CD4-positive, alpha-beta T cell treated with Interleukin-21 for 1 hour (primary cell): ENCODE measurements around the gene GFAP.
A peak's percentile ranks its signal among the peaks of the same experiment; 100 is the strongest.

ENCODE experiments used
- DNase-seq: peaks from one replicate; pipeline ENCODE4 v3.0.0-alpha.2; 2020

The GFAP gene

DNA sequence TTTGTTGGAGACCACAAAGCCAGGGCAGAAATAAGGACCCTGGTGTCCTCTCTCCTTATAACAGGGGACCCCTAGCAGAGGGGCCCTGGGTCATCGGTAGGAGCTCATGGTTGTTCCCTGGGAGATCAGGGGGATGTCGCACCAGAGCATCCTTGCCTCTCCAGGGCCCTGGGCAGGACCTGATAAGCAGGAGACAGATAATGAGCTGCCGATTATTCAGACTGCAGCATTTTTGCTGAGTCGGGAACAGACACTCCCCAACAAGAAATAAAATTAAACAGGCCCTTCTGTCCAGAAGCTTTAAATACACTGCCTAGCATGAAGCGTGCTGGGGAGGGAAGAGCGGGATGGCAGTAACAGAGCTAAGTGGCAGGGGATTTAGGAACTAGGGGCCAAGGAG, 15.4 kb upstream of the GFAP start:
- DNase-seq, result no peak

DNA sequence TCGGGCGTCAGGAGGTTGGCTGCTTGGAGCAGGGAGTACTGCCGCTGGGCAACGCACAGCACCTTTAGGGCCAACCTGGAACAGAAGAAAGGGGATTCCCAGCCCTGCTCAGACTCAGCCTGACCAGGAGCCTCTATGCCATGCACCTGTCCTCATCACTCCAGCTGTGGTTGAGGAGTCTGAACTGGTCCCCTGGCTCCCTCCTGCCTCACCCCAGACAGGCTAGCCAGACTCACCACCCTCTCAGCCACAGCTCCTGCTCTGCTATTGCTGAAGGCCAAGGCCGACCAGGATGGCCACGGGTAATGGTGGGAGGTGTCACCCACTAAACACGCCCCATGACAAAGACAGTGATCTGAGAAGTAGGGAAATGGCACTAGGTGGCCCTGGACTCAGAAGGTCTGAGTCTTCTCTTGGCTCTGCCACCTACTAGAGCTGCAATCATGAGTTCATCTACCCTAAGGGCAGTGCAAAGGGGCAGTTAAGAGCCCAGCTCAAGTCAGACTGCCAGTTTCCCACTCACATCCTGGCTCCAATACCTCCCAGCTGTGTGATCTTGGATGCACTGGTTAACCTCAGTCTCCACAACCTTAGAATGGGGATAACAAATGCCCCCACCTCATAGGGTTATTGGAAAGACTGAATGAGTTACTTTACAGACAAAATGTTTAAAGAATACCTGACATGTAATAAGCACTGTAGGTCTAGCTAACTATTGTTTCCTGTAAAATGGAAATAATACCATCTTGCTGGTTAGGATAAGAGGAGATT, 13.8 kb upstream of the GFAP start:
- no peak for DNase-seq

DNA sequence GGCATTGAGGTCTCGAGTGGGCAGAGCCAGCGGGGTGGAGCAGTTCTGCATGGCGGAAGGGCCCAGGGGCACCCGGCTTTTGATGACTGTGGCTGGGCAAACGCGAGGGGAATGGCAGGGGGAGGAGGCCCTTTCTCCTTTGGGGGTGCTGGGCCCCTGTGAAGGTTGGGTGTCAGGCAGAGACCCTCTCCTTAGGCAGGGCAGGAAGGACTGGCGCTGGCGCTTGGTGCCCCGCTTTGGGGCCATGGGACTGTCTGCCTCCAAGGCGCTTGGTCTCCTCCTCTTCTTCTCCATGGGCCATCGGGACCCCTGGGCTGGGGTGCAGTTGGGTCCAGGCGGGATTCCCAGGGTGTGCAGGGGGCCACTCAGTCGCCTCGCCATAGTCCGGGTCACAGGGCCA, 12.8 kb upstream of the GFAP start:
- no peak for DNase-seq

DNA sequence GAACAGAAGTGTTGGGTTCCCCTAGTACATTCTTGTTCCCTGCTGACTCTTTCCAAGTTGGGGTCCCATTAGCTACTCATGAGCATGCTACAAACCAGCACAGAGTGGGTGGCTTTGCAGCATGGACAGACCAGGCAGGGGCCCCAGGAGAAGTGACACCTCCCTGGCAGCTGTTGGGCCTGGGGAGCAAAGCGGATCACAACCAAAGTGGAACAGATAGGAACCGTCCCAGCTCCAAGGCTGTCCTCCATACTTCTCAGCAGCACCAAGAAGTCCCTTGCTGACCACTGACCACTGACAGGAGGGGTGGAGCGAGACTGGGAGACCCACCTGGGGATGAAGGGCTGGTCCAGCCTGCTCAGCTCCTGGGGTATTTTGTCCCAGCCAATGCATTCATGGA, 12.4 kb upstream of the GFAP start:
- DNase-seq, result no peak

DNA sequence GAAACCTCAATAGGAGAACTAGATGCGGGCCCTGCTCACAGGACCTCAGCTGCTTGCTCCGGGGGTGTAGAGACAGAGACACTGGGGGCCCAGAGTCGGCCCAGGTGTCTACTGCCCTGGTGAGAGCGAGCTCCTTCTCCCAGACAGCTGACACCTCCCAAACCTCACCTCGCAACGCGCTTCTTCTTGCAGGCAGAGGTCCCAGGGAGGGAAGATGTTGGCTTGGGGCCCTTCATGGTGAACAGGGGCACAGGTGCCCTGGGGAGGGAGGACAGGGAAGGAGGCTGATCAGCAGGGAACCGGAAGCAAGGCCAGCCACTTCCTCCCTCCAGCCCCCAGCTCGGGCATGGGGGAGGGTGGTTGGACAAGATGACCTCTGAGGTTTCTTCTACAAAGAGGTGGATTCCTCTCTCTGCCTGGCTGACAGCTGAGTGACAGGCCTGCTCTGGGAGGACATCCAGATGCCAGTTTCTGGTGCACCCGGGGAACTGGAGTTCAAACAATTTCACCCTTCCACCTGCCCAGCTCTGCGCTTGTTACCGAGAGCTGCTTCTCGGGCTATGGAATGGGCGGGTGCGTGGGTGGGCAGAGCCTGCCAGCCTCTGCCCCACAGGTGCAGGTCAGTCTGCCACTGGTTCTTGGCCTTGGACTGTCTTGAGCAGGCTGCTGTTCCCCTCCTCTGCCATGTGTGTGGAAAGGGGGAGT, 11.7 kb upstream of the GFAP start:
- no peak for DNase-seq

DNA sequence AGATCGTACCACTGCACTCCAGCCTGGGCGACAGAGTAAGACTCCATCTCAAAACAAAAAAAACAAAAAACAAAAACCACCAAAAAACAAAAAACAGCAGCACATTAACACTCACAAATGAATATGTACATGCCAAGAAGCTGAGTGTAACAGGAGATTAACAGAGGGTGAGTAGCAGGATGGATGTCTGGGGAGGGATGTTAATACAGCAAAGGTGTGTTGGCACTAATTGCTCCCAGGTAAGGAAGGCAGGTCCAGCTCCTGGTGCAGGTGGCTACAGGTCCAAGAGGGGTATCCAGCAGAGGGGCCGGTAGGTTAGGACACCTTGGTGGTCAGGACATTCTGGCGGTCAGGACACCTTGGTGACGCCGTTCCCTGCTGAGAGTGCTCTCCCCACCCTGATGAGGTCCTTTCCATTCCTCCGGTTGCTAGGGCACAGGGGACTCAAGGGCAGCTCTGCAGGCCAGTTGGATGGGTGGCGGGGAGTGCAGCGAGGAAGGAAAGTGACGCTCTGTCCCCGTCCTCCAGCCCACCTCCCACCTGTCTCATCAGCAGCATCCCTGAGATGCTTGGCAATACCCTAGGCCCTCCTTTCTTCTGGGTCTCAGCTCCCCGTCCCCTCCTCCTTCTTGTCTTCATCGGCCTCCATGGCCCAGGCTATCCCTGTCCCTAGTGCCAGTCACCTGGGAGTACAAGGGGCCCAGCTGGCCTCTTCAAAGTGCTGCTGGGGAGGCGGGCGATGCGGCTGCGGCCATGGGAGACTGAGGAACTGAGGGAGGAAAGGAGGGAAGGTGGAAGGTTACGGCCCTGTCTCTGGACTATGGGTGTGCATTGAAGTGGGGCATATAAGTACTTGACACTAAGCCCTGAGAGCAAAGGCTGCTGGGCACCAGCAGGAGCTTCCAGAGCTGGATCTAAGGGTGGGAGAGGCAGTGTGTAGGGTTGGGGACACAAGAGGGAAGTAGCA, 10.7 kb upstream of the GFAP start:
- no peak for DNase-seq

DNA sequence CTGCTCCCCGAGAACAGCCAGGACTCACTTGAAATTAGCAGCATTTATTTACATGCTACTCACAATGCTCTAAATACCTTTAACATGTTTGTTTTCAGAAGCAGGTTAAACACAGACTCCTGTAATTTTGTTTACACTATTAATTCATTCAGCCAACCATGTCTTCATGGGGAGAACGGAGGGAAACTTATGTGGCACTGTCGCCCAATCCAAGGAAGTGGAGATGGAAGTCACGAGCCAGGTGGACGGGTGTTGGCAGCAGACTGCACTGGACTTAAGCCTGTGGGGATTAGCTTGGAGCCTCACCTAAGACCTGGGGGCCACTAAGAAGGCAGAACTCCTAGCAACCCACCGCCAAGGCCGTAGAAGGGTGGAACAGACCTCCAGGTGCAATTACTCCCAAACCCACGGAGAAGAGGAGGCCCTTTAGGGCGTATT, 8.8 kb upstream of the GFAP start:
- no peak for DNase-seq

DNA sequence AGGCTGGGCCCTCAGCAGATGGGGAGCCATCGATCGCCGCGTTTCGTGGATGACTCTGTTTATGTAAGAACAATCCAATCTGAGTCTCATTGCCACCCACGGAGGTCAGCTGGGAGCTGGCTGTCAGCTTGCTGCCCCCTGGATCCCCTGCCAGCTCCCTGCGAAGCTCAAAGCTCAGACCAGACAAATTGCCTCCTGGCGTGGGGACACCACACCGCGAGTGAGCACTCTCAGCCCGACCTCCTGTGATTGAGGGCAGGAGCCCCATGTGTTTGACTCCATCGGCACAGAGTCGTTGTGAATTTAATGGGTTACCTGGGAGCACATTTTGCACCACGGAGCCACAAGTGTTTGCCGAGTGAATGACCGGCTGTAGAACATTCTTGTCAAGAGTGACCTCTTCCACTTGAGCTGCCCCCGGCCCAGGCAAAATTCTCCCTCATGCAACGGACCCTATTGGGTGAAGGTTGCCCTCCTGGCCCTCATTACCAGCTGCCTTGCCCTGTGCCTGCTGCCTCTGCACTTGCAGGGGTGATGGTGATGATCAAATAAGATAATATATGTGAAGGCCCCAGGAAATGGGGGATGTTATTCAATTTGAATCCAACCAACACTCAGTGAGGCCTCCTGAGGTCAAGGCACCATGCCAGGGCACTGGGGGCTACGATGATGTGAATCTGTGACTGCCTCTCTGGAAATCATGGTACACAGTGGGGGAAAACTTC, 7.6 kb upstream of the GFAP start:
- DNase-seq, result no peak

DNA sequence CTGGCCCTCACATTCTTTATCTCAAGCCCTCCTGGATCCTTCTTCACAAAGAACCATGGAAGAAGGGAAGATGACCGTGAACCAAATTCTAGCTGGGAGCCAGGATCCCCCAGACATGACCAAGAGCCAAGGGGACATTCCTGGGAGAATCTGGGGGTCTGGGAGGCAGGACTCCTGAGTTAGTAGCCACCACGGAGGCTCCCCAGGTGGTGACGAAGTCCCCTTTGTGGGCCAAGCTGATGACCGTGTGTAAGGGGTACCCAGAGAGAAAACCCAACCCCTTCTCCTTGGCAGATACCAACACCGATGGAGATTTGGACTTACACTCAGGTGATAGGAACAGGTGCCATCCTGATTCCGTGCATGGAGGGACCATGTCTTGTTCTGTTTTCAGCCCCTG, 6.8 kb upstream of the GFAP start:
- DNase-seq, result no peak

DNA sequence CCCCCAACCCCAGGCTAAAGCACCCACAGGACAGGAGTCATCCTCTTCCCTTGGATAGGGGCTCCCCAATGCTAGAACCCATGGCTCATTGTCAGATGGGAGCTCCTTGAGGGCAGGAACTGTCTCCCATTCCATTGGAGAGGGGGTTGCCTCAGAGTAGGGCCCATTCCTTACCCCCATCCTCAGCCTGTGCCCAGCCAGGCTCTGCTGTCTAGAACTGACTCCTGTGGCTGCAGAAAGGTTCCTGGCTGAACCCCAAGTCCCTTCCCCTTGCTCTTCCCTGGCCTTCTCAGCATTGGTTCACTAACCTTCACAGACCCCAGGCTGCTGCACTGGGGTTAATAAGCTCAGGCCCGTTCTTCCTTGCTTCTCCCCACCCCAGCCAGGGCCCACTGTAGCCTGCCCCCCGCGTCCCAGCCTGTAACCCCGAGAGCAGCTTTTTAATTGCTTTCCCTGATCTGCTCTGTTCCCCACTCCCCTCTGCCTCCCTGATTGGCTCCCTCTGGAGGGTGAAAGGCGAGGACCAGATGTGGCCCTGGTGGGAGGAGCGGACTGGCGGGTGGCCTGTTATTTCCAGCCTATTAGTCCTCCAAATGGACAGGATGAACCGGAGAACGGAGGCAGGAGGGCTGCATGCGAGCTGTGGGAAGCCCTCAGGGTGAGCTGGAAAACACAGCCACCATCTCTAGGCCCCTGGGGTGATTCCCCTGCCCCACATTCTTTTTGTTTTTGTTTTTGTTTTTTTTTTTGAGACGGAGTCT, 6.0 kb upstream of the GFAP start:
- DNase-seq, result no peak

DNA sequence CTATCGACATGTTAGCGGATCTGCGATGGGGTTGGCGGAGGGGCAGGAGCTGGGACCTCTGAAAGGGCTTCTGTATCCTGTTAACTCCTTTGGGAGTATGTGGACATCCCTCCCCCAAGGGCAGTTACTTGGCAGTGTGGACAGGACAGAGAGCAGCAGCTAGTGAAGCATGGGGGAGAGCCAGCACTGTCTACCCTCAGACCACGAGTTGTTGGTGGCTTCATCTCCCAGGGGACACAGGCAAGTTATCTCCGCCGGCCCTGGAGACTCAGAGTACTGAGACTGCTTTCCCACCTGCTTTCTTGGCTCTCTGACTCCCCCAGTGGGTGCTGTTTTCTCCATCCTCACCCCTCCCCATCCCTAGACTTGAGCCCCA, 5.3 kb upstream of the GFAP start:
- DNase-seq, result no peak

DNA sequence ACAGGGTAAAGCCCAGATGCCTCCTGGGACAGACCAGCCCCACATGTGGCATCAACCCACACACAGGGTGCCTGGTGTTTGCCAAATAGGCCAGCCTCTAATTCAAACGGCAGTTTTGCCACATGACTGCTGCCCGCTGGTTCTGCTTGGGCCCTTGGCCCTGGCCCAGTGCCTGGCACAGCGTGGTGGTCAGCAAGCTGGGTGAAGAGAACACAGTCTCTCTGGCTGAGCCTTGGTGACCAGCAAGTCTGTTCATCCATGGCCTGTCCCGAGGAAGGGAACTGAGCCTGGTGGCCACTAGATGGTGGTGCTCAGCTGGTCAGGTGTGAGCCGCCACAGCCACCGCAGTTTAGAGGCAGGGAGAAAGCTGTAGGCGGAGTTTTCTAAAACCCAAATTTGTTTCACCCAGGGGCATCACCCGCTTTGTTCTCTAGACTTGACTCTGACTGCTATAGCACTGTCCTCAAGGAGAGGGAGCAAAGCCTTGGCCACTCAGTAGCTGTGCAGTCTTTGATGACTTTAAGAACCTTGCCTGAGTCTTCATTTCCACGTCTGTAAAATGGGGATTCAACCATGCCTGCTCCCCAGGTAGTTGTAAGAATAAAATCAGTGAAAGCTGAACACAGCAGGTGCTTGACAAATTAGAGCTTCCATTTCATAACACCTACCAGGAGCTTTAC, 4.7 kb upstream of the GFAP start:
- DNase-seq, result peak; percentile 63

DNA sequence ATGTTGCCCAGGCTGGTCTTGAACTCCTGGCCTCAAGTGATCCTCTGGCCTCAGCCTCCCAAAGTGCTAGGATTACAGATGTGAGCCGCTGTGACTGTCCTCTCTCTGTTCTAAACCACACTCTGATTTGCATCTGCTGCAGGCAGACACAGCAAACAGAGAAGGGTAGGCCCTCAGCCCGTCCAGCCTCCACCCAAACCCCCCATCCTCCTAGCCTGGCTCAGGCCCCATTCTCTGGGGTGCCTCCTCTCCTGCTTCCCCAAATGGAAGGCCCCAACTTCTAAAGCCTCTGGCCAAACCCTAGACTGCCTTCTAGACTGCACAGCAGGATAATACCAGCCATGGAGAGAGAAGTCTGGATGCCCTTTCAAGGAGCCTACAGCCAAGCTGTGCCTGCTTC, 4.1 kb upstream of the GFAP start:
- DNase-seq, result no peak

DNA sequence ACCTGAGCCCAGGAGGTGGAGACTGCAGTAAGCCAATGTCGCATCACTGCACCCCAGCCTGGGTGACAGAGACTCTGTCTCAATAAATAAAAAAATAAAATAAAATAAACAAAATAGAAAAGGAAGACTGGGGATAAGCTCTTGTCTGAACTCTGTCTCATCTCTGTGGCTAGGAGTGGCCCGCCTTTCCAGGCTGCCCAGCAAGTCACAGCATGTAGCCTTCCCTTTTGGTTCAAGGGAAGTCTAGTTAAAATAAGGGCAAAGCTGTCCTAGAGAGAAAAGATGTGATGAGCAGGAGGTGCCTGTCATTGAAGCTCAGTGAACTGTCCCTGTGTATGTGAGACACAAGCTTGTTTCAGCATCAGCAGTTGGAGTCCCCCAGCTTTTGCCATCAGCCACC, 2.7 kb upstream of the GFAP start:
- no peak for DNase-seq

DNA sequence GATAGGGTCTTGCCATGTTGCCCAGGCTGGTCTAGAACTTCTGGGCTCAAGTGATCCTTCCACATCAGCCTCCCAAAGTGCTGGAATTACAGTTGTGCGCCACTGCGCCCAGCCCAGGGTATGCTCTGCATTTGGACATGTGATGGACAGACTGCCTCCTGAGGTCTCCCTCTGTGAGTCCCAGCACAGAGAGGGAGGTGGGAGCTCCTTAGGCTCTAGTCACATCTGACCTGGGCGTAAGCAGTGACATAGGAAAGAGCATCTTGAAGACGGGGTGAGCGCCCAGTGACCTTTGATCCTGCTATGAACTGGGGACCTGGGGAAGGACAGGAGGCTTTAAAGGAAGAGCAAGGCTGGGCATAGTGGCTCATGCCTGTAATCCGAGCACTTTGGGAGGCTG, 2.2 kb upstream of the GFAP start:
- no peak for DNase-seq

DNA sequence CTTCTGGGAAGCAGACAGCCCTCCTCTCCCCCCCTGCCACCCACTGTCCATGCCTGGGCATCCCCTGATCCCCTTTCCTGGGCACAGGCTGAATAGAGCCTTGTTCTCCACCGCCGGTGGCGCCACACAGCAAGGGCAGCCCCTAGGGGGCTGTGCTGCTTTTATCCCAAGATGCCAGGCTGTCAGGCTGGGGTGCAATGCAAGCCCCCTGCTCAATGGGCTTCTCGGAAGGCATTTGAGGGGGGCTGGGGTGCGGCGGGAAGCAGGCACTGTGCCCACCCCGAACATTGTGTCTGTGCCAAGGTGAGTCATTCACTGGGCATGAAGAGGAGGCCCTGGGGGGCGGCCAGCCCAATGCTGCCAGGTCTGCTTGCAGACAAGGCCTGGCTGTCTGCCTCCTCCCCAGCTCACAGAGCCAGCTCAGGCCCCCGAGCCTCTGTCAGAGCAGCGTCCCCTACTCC, 1.5 kb upstream of the GFAP start:
- DNase-seq, result no peak

DNA sequence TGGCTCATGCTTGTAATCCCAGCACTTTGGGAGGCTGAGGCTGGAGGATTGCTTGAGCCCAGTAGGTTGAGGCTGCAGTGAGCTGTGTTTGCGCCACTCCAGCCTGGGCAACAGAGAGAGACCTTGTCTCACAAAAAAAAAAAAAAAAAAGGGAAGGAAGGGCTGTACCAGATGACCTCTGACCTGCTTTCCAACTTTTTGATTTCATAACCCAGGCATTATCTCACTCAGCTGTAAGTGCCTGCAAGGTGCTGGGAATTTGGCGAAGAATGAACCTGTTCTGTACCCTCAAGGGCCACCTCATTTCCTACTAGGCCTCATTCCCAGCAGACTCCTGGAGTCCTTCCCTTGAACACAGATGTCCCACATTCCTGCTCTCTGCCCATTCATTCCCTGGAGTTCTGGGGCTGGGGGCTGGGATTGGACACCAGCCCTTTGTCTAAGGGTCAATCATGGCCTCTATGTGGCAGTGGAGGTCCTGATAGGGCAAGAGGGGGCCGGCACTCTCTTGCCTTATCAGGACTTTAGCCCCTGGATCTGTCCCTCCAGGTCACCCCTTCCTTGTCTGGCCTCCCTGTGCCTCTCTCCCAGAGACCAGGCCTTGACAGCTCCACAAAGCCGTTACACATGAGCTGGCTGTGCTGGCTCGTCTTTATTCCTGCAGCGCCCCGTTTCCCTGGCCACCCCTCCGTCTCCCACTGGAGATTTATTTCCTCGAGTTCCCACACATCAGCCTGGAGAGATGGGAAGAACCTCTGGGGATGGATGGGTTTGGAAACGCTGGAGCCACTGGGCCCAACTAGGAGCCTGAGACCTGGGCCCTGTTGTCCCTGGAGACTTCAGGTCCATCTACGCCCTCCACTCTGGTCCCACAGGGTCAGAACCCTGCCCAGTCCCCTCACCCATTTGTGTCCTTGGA, 821 bp upstream of the GFAP start:
- DNase-seq, result no peak

DNA sequence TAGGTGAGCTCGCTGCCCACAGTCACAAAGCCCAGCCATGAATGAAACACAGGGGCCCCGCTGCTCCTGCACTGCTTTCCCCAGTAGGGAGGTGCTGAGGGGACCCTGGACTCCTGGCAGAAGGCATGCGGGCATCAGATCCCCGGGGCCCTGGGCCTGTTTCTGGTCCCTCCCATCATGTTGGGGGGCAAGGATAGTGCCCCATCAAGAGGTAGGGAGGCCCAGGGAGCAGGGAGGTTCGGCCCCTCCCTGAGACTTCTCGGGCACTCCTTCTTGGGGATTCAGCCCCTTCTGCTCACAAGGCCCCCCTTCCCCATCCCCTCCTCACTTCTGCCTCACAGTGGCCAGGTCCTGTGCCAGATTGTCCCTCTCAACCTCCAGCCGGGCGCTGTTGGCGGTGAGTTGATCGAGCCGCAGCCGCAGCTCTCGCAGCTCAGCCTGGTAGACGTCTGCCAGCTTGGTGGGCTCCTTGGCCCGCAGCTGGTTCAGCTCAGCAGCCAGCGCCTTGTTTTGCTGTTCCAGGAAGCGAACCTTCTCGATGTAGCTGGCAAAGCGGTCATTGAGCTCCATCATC, 515 bp downstream of the GFAP start:
- no peak for DNase-seq

DNA sequence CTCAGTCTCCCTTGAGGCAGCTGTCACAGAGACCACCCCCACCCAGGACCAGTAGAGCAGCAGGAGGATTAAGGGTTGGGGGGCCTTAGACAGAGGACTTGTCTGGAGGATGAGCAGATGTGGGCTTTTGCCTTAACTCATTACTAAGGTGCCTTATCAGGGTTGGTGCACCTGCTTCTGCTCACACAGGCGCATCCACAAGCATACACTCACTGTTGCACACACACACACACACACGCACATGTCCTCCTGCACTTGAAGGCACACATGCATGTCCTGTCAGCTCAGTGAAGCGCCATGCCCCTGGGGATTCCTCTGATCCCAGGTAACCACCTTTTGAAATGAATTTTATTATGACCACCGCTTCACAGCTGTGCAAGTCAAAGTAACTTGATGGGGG, 1.2 kb downstream of the GFAP start:
- DNase-seq, result no peak

DNA sequence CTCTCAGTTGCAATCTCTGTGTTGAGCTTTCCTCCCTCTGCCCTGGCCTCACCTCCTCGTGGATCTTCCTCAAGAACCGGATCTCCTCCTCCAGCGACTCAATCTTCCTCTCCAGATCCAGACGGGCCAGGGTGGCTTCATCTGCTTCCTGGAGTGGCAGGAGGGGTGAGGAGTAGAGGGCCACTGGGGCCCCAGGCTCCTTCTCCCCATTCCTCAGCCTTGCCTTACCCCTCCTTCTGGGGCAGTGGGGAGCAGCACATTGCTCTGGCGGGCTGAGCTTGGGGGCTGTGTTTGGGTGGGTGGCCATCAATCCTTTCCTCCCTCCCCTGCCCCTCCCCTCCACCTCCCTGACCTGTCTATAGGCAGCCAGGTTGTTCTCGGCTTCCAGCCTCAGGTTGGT, 1.6 kb downstream of the GFAP start:
- no peak for DNase-seq
